K562 (cell line): ENCODE results near the gene SFRP5. TPM values are rescaled to one million over a fixed set of nuclear protein-coding genes. Genes with fewer than 3 reads are reported as not detected.
A peak's percentile ranks its signal among the peaks of the same experiment; 100 is the strongest.

Experiments
- CLOCK ChIP-seq: fragments of 250-450 bp; sonication (Bioruptor Pico); IDR thresholded peaks from 2 replicates; pipeline ENCODE4 v1.4.0; 2020; ENCODE audit warnings: mild to moderate bottlenecking, moderate library complexity, borderline replicate concordance
- EWSR1 ChIP-seq: fragments of 450-650 bp; IDR thresholded peaks from 2 replicates; pipeline ENCODE4 v1.6.1; 2018; ENCODE audit warnings: borderline replicate concordance, mild to moderate bottlenecking, low read depth, moderate library complexity; ENCODE audit not compliant: partially characterized antibody
- FOXA3 ChIP-seq, 2 experiments: fragments of 450-650 bp in 1 of 2; sonication (generic) in 1 of 2; formaldehyde crosslinking; IDR thresholded peaks in 1 of 2; conservative IDR thresholded peaks in 1 of 2; 2 replicates each; pipeline versions ENCODE4 v1.4.0 to v1.8.0; 2020 to 2022; ENCODE audit warnings: mild to moderate bottlenecking in 2 of 2, missing genetic modification reagents in 1 of 2
- FUS ChIP-seq: fragments of 200-400 bp; formaldehyde crosslinking; optimal IDR thresholded peaks from 2 replicates; pipeline ENCODE3; 2017; ENCODE audit warnings: low read depth, low read length
- KDM4B ChIP-seq, 2 experiments: fragments of 450-650 bp in 1 of 2; sonication (generic) in 1 of 2; IDR thresholded peaks; 2 replicates each; pipeline ENCODE4 v1.6.1; 2016 to 2017; ENCODE audit warnings: borderline replicate concordance in 2 of 2, antibody characterized with exemption in 1 of 2, low read depth in 1 of 2, mild to moderate bottlenecking in 1 of 2
- KLF6 ChIP-seq: fragments of 250-450 bp; sonication (Bioruptor Pico); IDR thresholded peaks from 2 replicates; pipeline ENCODE4 v1.4.0; 2020; ENCODE audit warnings: mild to moderate bottlenecking, moderate library complexity, borderline replicate concordance
- MEF2D ChIP-seq: conservative IDR thresholded peaks from 2 replicates; pipeline ENCODE4 v1.6.1; 2016; ENCODE audit warnings: low read depth, missing genetic modification characterization, missing compliant biosample characterization
- TRIM24 ChIP-seq, 2 experiments: fragments of 450-650 bp; IDR thresholded peaks; 2 replicates each; pipeline ENCODE4 v1.6.1; 2016
- ZBTB26 ChIP-seq: fragments of 450-650 bp; formaldehyde crosslinking; IDR thresholded peaks from 2 replicates; pipeline ENCODE4 v1.4.0; 2022; ENCODE audit warnings: missing genetic modification characterization
- ZKSCAN3 ChIP-seq: fragments of 250-450 bp; sonication (Bioruptor Pico); IDR thresholded peaks from 2 replicates; pipeline ENCODE4 v1.4.0; 2020
- ZNF316 ChIP-seq: fragments of 450-650 bp; IDR thresholded peaks from 2 replicates; pipeline ENCODE4 v1.6.1; 2016
- ZNF589 ChIP-seq: fragments of 200-800 bp; sonication (Bioruptor generic); IDR thresholded peaks from 2 replicates; pipeline ENCODE4 v1.6.1; 2016; ENCODE audit warnings: low read depth, missing genetic modification characterization, missing compliant biosample characterization
- ZNF609 ChIP-seq: sonication (generic); formaldehyde crosslinking; IDR thresholded peaks from 2 replicates; pipeline ENCODE4 v1.8.1; 2023; ENCODE audit warnings: missing genetic modification reagents, mild to moderate bottlenecking, borderline replicate concordance
- ZNF668 ChIP-seq: fragments of 250-450 bp; sonication (Bioruptor Pico); IDR thresholded peaks from 2 replicates; pipeline ENCODE4 v1.8.0; 2022; ENCODE audit warnings: mild to moderate bottlenecking, inconsistent platforms
- polyA plus RNA-seq, 8 experiments: library from polyadenylated mRNA; depleted of rRNA in 4 of 8; stranded (reverse) in 5 of 8; unstranded in 3 of 8; fragments of >200 nt; fragmentation: Nextera tagmentation in 2 of 8; fragmentation: Illumina TruSeq in 1 of 8; extraction: Ambion mirVana in 2 of 8; extraction: Trizol in 1 of 8; gene quantifications; 2 replicates each; pipeline versions ENCODE4 v1.2.1 to v1.2.3, GENCODE V29; 2011 to 2014; ENCODE audit warnings: inconsistent platforms in 1 of 8, missing spikeins in 1 of 8
- total RNA-seq, 7 experiments: library from RNA; depleted of rRNA in 6 of 7; stranded (reverse); fragments of >200 nt in 6 of 7; fragmentation: Illumina TruSeq in 2 of 7; extraction: Trizol in 2 of 7; gene quantifications; 2 replicates each; pipeline versions ENCODE4 v1.2.1 to v1.2.3, GENCODE V29; 2011 to 2021; ENCODE audit warnings: low replicate concordance in 1 of 7
- TF ChIP-seq, protein P1 (sequence below): fragments of 250-450 bp; sonication (Bioruptor Pico); IDR thresholded peaks from 2 replicates; pipeline ENCODE4 v1.8.0; 2022; ENCODE audit warnings: inconsistent platforms

Gene SFRP5
- total and polyA plus RNA-seq, 9 of the 15 experiments (the other 6 are each of a cell fraction or from before 2014, with no cell fraction given), result 0.07 to 0.29 (median 0.13) TPM; not detected in 3

DNA sequence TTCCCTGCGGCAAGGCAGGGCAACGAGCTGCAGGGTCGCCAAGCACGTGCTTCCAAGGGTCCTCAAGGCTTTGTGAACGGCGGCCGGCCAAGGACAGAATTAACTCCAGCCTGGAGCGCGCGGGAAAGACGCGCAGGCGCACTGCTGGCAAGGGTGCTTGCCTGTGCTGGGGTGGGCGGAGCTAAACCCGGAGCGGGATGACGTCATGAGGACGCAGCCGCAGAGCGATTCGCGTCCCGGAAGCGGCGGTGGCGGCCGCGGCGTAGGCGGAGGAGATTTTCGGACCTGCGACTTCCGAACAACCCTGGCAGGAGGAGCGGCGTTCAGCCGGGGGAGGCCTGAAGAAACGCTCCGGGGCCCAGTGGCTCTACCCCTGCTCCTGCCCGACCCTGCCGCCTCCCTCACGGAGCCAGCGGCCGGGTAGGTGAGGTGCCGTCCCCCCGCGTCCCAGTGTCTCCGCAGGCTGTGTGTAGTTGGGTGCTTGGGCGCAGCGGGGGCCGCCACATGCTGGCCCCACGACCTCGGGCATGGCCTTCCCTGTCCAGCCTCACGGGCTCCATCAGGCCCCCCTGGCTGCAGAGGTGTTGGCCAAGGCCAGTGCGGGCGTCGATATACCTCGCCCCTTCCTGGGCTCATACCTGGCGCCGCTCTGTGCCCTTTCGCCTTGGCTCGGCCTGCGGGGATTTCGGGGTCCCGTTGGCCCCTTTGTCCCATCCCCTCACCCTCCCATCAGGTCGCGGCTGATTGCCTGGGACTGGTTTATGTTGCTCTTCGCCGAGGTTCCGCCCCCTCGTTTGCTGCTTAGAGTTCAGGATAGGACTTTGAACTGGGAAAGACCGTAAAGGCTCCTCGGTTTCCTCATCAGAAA, 34.7 kb downstream of the SFRP5 start, which contains the start of gene ZFYVE27 (continued):
- TF ChIP-seq ZNF589 (CRISPR knock-in tag) (peak; percentile 75; the same call in 1 of the 2 replicates), ZKSCAN3 (CRISPR knock-in tag) (no peak), KLF6 (CRISPR knock-in tag) (no peak; the same call in 1 of the 2 replicates), ZNF316 (no peak), KDM4B (IDR thresholded peaks at IDR 0.05; ENCODE audit: borderline replicate concordance in 2 of 2, low read depth in 1 of 2) (no peak), CLOCK (CRISPR knock-in tag) (no peak), FUS (no peak), ZNF609 (CRISPR knock-in tag) (no peak), EWSR1 (no peak), FOXA3 (CRISPR knock-in tag; conservative IDR thresholded peaks at IDR 0.05 in 1 of 2, IDR thresholded peaks at IDR 0.05 in 1 of 2) (no peak), MEF2D (tag) (peak; percentile 56; the same call in 1 of the 2 replicates), ZBTB26 (no peak), TRIM24 (IDR thresholded peaks at IDR 0.05) (peak in 1 of 2 experiments; percentile 51; a peak in 1 of 4 replicates), ZNF668 (CRISPR knock-in tag) (0 out of 2 replicates have a peak, but pooled peaks have one; percentile 76)
- TF ChIP-seq, protein P1, sequence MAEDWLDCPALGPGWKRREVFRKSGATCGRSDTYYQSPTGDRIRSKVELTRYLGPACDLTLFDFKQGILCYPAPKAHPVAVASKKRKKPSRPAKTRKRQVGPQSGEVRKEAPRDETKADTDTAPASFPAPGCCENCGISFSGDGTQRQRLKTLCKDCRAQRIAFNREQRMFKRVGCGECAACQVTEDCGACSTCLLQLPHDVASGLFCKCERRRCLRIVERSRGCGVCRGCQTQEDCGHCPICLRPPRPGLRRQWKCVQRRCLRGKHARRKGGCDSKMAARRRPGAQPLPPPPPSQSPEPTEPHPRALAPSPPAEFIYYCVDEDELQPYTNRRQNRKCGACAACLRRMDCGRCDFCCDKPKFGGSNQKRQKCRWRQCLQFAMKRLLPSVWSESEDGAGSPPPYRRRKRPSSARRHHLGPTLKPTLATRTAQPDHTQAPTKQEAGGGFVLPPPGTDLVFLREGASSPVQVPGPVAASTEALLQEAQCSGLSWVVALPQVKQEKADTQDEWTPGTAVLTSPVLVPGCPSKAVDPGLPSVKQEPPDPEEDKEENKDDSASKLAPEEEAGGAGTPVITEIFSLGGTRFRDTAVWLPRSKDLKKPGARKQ (CRISPR knock-in tag), result no peak
